Spleen (tissue), 11 donors: ENCODE data around the gene SLC1A6. TPM values are rescaled to one million over a fixed set of nuclear protein-coding genes. Genes with fewer than 3 reads are reported as not detected.

Source experiments
- DNase-seq: peaks from one replicate; pipeline ENCODE4 v3.0.0-alpha.2; 2020
- H3K27ac ChIP-seq, 8 donors: fragments of 200-600 bp; sonication (generic) in 7 of 8; 1 replicate in 4 of 8; 2 replicates in 4 of 8; pipeline versions ENCODE4 v1.5.0 to v1.8.0; 2016 to 2021; ENCODE audit warnings: inconsistent platforms in 4 of 8, mild to moderate bottlenecking in 4 of 8, moderate library complexity in 1 of 8
- H3K27me3 ChIP-seq, 7 donors: fragments of 200-600 bp; sonication (generic) in 6 of 7; replicated peaks in 1 of 7; 1 replicate in 4 of 7; 2 replicates in 3 of 7; pipeline versions ENCODE4 v1.5.0 to v1.8.0; 2016 to 2021; ENCODE audit warnings: inconsistent platforms in 3 of 7, mild to moderate bottlenecking in 1 of 7
- H3K36me3 ChIP-seq, 6 donors: fragments of 200-600 bp; sonication (generic) in 5 of 6; 1 replicate in 4 of 6; 2 replicates in 2 of 6; pipeline versions ENCODE4 v1.5.0 to v1.8.0; 2016 to 2021; ENCODE audit warnings: inconsistent platforms in 2 of 6
- H3K4me1 ChIP-seq, 6 donors: fragments of 200-600 bp; sonication (generic) in 5 of 6; 1 replicate in 3 of 6; 2 replicates in 3 of 6; pipeline versions ENCODE4 v1.5.0 to v1.8.0; 2016 to 2021; ENCODE audit warnings: inconsistent platforms in 3 of 6
- H3K4me3 ChIP-seq, 8 donors: fragments of 200-600 bp; sonication (generic) in 7 of 8; 1 replicate in 4 of 8; 2 replicates in 4 of 8; pipeline versions ENCODE4 v1.5.0 to v1.8.0; 2016 to 2021; ENCODE audit warnings: inconsistent platforms in 4 of 8, mild to moderate bottlenecking in 4 of 8, moderate library complexity in 2 of 8
- H3K9me3 ChIP-seq, 8 donors: fragments of 200-600 bp; sonication (generic) in 7 of 8; 1 replicate in 4 of 8; 2 replicates in 4 of 8; pipeline versions ENCODE4 v1.5.0 to v1.8.0; 2016 to 2021; ENCODE audit warnings: inconsistent platforms in 4 of 8
- POLR2A ChIP-seq, 3 donors: fragments of 450-650 bp; IDR thresholded peaks; one replicate each; pipeline ENCODE4 v1.5.1; 2017; ENCODE audit warnings: antibody characterized with exemption in 3 of 3, mild to moderate bottlenecking in 1 of 3
- POLR2AphosphoS5 ChIP-seq, 3 donors: sonication (generic); formaldehyde crosslinking; IDR thresholded peaks; one replicate each; pipeline ENCODE4 v1.5.1; 2017; ENCODE audit warnings: antibody characterized with exemption in 3 of 3
- WGBS, 5 donors: extraction: QIAGEN DNeasy Blood & Tissue Kit in 3 of 5; methylation state at CpG; one replicate each; pipeline versions ENCODE4 v1.1.5 to v1.1.7; 2013 to 2018; 5-methylcytosine and 5-hydroxymethylcytosine counted together
- intact Hi-C: fragments of 100-400 bp; cut with DNase I; formaldehyde crosslinking; loops from one replicate; pipeline ENCODE4 v1.15.0; 2023; ENCODE audit warnings: low total_unique reads
- polyA plus RNA-seq, 3 donors: library from polyadenylated mRNA; stranded (reverse); fragments of 200-250 nt; gene quantifications; one replicate each; pipeline ENCODE4 v1.2.1, GENCODE V29; 2013
- total RNA-seq, 7 donors: library from RNA; depleted of rRNA in 3 of 7; stranded (reverse); fragments of >200 nt in 3 of 7; fragmentation: NEBNext Ultra II Directional in 4 of 7; extraction: Animal tissue kit (Norgen Biotek cat#: 25700) in 4 of 7; gene quantifications; one replicate each; pipeline versions ENCODE4 v1.1.0 to v1.2.1, GENCODE V29; 2016 to 2021
- TF ChIP-seq, protein P1 (sequence below), 11 experiments: fragments of 200-600 bp in 7 of 11; fragments of 450-650 bp in 4 of 11; sonication (generic) in 4 of 11; IDR thresholded peaks in 8 of 11; conservative IDR thresholded peaks in 3 of 11; 1 replicate in 7 of 11; 2 replicates in 4 of 11; pipeline versions ENCODE4 v1.4.0 to v1.8.0; 2016 to 2021; ENCODE audit warnings: antibody characterized with exemption in 11 of 11, inconsistent platforms in 4 of 11, mild to moderate bottlenecking in 1 of 11
- donor health status: healthy with polysubstance abuse.
- donor health status: DM: no; HTN: no; CAD: no; lungs with moderate emphysema.
- donor health status: DM: no; HTN: no; CAD: no.
- donor health status: Bipolar disorder and iron deficiency.
- donor health status: healthy.
- donor health status: DM: no; HTN: no; CAD: no.
- donor health status: DM: yes; HTN: yes; CAD: no.

SLC1A6 gene
- total and polyA plus RNA-seq, 10 donors, result not detected

DNA sequence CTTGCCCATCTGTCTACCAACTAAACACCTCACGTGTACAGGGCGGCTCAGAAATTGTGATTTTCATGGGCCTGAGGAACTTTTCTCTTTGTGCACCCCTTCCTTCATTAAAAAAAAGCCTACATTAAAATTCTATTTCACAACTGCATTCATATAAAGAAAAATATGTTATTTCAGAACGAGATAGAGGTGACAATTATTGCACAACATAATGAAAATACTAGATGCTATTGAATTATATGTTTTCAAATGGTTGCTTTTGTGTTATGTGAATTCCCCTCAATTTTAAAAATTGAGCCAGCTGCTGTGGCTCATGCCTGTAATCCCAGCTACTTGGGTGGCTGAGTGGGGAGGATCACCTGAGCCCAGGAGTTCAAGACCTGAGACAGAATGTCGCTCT, 5.2 kb downstream of the SLC1A6 start:
- Histone ChIP-seq H3K27me3 (peaks cover 0 to 55% (median 24%) of the 10 kb centered on the region in 7 donors), H3K36me3 (no peaks in the 10 kb centered on the region), H3K4me3 (no peak overlapping the region), H3K27ac (no peak overlapping the region), H3K9me3 (peaks cover 0 to 4% (median 0%) of the 10 kb centered on the region in 8 donors), H3K4me1 (peaks cover 0 to 4% (median 0%) of the 10 kb centered on the region in 6 donors)
- TF ChIP-seq POLR2AphosphoS5 (IDR thresholded peaks at IDR 0.05) (no peak), POLR2A (IDR thresholded peaks at IDR 0.05) (no peak)
- TF ChIP-seq, protein P1, sequence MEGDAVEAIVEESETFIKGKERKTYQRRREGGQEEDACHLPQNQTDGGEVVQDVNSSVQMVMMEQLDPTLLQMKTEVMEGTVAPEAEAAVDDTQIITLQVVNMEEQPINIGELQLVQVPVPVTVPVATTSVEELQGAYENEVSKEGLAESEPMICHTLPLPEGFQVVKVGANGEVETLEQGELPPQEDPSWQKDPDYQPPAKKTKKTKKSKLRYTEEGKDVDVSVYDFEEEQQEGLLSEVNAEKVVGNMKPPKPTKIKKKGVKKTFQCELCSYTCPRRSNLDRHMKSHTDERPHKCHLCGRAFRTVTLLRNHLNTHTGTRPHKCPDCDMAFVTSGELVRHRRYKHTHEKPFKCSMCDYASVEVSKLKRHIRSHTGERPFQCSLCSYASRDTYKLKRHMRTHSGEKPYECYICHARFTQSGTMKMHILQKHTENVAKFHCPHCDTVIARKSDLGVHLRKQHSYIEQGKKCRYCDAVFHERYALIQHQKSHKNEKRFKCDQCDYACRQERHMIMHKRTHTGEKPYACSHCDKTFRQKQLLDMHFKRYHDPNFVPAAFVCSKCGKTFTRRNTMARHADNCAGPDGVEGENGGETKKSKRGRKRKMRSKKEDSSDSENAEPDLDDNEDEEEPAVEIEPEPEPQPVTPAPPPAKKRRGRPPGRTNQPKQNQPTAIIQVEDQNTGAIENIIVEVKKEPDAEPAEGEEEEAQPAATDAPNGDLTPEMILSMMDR (IDR thresholded peaks at IDR 0.05 in 8 of 11, conservative IDR thresholded peaks at IDR 0.05 in 3 of 11), result no peak
- DNase-seq, result no peak
- 61 to 77% (median 69%) methylated on average over 4 of the region's 4 CpGs for WGBS, 5 donors
- intact Hi-C loops, result no loop called here

DNA sequence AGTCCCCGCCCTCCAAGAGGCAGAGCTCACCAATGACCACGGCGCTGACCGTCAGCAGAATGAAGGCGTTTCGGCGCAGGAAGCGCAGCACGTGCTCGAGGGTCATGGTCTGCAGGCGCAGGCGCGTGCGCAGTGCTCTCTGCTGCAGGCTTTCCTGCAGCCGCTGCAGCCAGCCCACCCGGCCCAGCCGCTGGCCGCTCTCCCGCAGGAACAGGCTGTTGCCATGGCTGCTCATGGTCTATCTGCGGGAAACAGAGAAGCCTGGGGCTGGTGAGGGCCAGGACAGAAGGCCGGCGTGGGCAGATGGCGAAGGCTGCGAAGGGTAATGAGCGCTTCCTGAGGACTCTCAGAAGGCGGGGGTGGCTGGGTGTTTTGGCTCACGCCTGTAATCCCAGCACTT, 7.0 kb downstream of the SLC1A6 start:
- Histone ChIP-seq H3K4me1 (no peaks in the 10 kb centered on the region), H3K36me3 (no peaks in the 10 kb centered on the region), H3K9me3 (peaks cover 0 to 5% (median 0%) of the 10 kb centered on the region in 8 donors), H3K27ac (no peak overlapping the region), H3K4me3 (no peak overlapping the region), H3K27me3 (peaks cover 0 to 37% (median 11%) of the 10 kb centered on the region in 7 donors)
- intact Hi-C loops, result no loop called here
- TF ChIP-seq, protein P1 (IDR thresholded peaks at IDR 0.05 in 8 of 11, conservative IDR thresholded peaks at IDR 0.05 in 3 of 11), result no peak
- TF ChIP-seq POLR2AphosphoS5 (IDR thresholded peaks at IDR 0.05) (no peak), POLR2A (IDR thresholded peaks at IDR 0.05) (no peak)
- no peak for DNase-seq
- WGBS, 5 donors, result 87 to 93% (median 90%) methylated on average over 23 to 27 of the region's 27 CpGs

DNA sequence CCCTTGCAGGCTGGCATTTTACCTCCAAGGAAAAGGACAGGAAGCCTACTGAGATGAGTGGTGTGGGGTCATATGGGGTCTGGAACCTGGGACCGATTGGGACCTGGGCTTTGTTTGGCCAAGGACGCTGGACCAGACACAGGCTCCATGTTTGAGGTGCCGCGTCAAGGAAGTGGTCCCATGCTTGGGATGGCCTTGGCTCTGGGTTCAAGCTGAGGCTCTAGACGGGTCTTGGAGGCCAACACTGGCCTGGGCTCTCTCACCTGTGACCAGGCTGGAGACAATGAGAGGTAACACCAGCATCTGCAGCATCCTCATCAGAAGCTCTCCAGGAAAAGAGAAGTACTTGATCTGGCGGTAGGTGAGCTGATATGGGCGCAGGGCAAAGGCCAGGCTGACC, 8.2 kb downstream of the SLC1A6 start:
- TF ChIP-seq, protein P1 (IDR thresholded peaks at IDR 0.05 in 8 of 11, conservative IDR thresholded peaks at IDR 0.05 in 3 of 11), result no peak
- TF ChIP-seq POLR2A (IDR thresholded peaks at IDR 0.05) (no peak), POLR2AphosphoS5 (IDR thresholded peaks at IDR 0.05) (no peak)
- no peak for DNase-seq
- no peaks in the 10 kb centered on the region for H3K36me3 ChIP-seq
- WGBS, 5 donors, result 75 to 95% (median 82%) methylated on average over 6 to 7 of the region's 7 CpGs
- no peak overlapping the region for H3K4me3 ChIP-seq
- intact Hi-C loops, result no loop called here
- H3K9me3 ChIP-seq, result peaks cover 0 to 3% (median 0%) of the 10 kb centered on the region in 8 donors
- H3K27me3 ChIP-seq, result peaks cover 0 to 25% (median 3%) of the 10 kb centered on the region in 7 donors
- no peak overlapping the region for H3K27ac ChIP-seq
- H3K4me1 ChIP-seq, result no peaks in the 10 kb centered on the region

DNA sequence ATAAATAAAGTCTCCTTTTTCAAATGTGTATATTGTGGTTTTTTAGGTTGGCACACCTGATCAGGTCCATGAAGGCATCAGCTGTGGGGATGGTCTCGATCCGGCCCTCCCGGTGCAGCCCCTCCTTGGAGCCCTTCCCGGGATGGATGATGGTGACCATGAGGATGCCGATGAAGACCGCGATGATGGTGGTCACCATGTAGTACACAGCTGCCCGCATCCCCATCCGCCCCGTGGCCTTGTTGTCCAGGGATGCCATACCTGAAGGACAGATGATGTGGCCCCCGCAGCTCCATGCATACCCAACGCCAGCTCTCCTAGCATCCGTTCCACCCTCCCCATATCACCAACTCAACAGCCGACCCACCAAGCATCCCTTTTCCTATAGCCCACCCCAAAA, 11.4 kb downstream of the SLC1A6 start:
- H3K36me3 ChIP-seq, result no peaks in the 10 kb centered on the region
- H3K27ac ChIP-seq, result no peak overlapping the region
- no peak overlapping the region for H3K4me3 ChIP-seq
- H3K9me3 ChIP-seq, result peaks cover 0 to 6% (median 0%) of the 10 kb centered on the region in 8 donors
- H3K27me3 ChIP-seq, result peaks cover 0 to 14% (median 3%) of the 10 kb centered on the region in 7 donors
- TF ChIP-seq, protein P1 (IDR thresholded peaks at IDR 0.05 in 8 of 11, conservative IDR thresholded peaks at IDR 0.05 in 3 of 11), result no peak
- no peak for TF ChIP-seq POLR2AphosphoS5 (IDR thresholded peaks at IDR 0.05)
- TF ChIP-seq POLR2A (IDR thresholded peaks at IDR 0.05), result no peak
- intact Hi-C loops, result no loop called here
- 94 to 96% (median 95%) methylated on average over 14 of the region's 14 CpGs for WGBS, 5 donors
- DNase-seq, result no peak
- no peaks in the 10 kb centered on the region for H3K4me1 ChIP-seq
